Body of pancreas (tissue), 4 donors: ENCODE data around the gene OLA1.

ENCODE experiments used
- POLR2A ChIP-seq, 3 donors: fragments of 450-650 bp; IDR thresholded peaks; one replicate each; pipeline ENCODE4 v1.6.1; 2016; ENCODE audit warnings: antibody characterized with exemption in 3 of 3, mild to moderate bottlenecking in 2 of 3
- TF ChIP-seq, protein P1 (sequence below), 7 experiments: fragments of 450-650 bp in 4 of 7; fragments of 200-600 bp in 3 of 7; sonication (generic) in 3 of 7; IDR thresholded peaks; one replicate each; pipeline ENCODE4 v1.5.1; 2016 to 2019; ENCODE audit warnings: antibody characterized with exemption in 7 of 7

DNA sequence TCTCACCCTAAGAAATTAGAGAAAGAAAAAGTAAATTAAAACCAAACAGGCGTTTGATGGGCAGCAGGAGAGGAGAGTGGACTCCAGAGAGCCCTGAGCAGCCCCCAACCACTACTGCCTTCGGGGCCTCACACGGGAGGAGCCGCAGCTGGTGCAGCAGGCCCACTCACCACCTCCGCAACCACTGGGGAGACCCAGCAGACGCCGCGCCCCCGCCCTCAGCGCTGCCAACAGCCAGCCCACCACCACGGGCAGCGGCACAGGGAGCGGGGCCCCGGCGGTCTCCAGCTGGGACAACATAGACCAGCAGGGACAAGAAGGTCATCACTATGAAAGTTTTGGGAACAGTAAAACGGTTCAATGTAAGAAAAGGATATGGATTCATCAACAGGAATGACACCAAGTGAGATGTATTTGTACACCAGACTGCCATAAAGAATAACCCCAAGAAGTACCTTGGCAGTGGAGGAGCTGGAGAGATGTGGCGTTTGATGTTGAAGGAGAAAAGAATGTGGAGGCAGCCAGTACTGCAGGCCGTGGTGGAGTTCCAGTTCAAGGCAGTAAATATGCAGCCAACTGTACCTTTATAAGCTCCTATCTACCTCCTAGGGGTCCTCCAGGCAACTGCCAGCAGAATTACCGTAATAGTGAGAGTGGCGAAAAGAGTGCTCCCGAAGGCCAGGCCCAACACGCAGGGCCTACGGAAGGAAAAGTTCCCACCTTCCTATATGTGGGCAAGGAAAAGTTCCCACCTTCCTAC lies 76.5 kb downstream of the OLA1 start:
- TF ChIP-seq, protein P1, sequence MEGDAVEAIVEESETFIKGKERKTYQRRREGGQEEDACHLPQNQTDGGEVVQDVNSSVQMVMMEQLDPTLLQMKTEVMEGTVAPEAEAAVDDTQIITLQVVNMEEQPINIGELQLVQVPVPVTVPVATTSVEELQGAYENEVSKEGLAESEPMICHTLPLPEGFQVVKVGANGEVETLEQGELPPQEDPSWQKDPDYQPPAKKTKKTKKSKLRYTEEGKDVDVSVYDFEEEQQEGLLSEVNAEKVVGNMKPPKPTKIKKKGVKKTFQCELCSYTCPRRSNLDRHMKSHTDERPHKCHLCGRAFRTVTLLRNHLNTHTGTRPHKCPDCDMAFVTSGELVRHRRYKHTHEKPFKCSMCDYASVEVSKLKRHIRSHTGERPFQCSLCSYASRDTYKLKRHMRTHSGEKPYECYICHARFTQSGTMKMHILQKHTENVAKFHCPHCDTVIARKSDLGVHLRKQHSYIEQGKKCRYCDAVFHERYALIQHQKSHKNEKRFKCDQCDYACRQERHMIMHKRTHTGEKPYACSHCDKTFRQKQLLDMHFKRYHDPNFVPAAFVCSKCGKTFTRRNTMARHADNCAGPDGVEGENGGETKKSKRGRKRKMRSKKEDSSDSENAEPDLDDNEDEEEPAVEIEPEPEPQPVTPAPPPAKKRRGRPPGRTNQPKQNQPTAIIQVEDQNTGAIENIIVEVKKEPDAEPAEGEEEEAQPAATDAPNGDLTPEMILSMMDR (IDR thresholded peaks at IDR 0.05) = no peak
- TF ChIP-seq POLR2A (IDR thresholded peaks at IDR 0.05) = no peak
